Osteocyte (in vitro differentiated cells): Measurements from ENCODE around the gene DPYD. TPM values are rescaled to one million over a fixed set of nuclear protein-coding genes. Genes with fewer than 3 reads are reported as not detected.

Experiments
- DNase-seq: peaks from one replicate; pipeline ENCODE4 v3.0.0; 2021; ENCODE audit warnings: mixed read lengths; ENCODE audit not compliant: unreplicated experiment; ENCODE audit errors: extremely low spot score
- H3K27ac Mint-ChIP-seq: one replicate; pipeline ENCODE4 v1.8.0; 2021; ENCODE audit warnings: mild to moderate bottlenecking, mixed read lengths; ENCODE audit not compliant: unreplicated experiment
- H3K27me3 Mint-ChIP-seq: one replicate; pipeline ENCODE4 v1.8.0; 2021; ENCODE audit warnings: mixed read lengths; ENCODE audit not compliant: unreplicated experiment
- H3K36me3 Mint-ChIP-seq: one replicate; pipeline ENCODE4 v1.8.0; 2021; ENCODE audit warnings: mixed read lengths; ENCODE audit not compliant: unreplicated experiment
- H3K4me1 Mint-ChIP-seq: one replicate; pipeline ENCODE4 v1.8.0; 2021; ENCODE audit warnings: mixed read lengths; ENCODE audit not compliant: unreplicated experiment
- H3K4me3 Mint-ChIP-seq: one replicate; pipeline ENCODE4 v1.8.0; 2021; ENCODE audit warnings: mild to moderate bottlenecking, moderate library complexity, mixed read lengths; ENCODE audit not compliant: unreplicated experiment
- H3K9me3 Mint-ChIP-seq: one replicate; pipeline ENCODE4 v1.8.0; 2021; ENCODE audit warnings: mixed read lengths; ENCODE audit not compliant: unreplicated experiment
- total RNA-seq: library from RNA; stranded (reverse); gene quantifications from 2 replicates; pipeline ENCODE4 v1.2.1, GENCODE V29; 2021
- TF ChIP-seq, protein P1 (sequence below): fragments of 200-600 bp; sonication (generic); IDR thresholded peaks from 2 replicates; pipeline ENCODE4 v1.5.0; 2021; ENCODE audit warnings: antibody characterized with exemption, mild to moderate bottlenecking, moderate library complexity

Gene DPYD
- total RNA-seq, 1 donor from 2014 or later: 44.0 TPM

DNA sequence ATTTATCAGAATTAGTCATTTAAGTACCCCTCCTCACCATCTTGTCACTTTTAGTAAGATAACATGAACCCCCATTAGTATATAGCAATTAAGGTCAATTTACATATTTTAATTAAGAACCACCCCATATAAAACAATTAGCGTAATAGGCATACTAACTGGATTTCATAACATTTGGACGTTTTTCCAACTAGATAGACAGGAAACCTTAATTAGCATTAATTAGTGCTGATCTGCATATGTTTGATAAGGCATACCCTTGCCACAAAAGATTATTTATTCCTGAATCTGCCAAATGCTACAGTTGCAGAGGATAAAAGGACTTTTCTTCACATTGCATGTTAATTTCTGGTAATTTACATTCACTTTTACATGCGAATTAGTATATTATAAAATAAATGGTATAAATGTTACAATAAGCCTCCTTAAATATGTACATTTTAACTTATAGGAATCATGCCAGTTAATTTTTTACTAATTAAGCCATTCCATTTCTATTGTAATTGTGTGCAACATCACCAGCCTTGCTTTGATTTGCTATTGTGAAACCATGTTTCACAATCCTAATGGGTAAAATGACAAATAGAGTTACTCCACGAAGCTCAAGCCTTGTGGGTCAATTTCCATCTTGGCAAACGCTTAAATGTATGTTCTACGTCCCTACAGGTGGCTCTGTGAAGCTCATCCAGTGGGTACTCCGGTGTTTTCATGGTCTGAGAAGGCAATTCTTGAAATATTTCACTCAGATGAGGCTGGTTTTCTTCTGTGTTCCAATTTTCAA lies 469.6 kb downstream of the DPYD start:
- Mint-ChIP-seq H3K27ac (no peak overlapping the region), H3K27me3 (no peaks in the 10 kb centered on the region), H3K9me3 (peaks cover 5% of the 10 kb centered on the region), H3K4me1 (no peaks in the 10 kb centered on the region), H3K36me3 (peaks cover 18% of the 10 kb centered on the region), H3K4me3 (no peak overlapping the region)
- TF ChIP-seq, protein P1, sequence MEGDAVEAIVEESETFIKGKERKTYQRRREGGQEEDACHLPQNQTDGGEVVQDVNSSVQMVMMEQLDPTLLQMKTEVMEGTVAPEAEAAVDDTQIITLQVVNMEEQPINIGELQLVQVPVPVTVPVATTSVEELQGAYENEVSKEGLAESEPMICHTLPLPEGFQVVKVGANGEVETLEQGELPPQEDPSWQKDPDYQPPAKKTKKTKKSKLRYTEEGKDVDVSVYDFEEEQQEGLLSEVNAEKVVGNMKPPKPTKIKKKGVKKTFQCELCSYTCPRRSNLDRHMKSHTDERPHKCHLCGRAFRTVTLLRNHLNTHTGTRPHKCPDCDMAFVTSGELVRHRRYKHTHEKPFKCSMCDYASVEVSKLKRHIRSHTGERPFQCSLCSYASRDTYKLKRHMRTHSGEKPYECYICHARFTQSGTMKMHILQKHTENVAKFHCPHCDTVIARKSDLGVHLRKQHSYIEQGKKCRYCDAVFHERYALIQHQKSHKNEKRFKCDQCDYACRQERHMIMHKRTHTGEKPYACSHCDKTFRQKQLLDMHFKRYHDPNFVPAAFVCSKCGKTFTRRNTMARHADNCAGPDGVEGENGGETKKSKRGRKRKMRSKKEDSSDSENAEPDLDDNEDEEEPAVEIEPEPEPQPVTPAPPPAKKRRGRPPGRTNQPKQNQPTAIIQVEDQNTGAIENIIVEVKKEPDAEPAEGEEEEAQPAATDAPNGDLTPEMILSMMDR: no peak
- DNase-seq: no peak

DNA sequence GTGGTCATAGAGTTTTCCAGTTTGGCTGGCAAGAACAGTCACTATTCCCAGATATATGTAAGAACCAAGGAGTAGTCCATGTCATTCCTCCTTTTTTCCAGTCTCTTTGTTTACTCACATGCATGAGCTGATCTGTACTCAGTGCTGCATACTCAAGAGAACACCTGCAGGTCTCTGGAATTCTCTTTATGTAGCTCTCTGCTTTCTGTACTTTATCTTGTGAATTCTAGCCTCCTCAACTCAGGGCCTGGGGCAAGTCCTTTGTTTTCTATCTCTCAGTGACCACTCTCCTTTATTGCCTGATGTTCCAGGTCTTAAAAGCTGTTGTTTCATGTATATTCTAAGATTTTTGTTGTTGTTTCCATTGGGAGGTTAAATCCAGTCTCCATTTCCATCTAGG lies 478.9 kb downstream of the DPYD start:
- peaks cover 4% of the 10 kb centered on the region for H3K9me3 Mint-ChIP-seq
- H3K36me3 Mint-ChIP-seq: peaks cover 11% of the 10 kb centered on the region

DNA sequence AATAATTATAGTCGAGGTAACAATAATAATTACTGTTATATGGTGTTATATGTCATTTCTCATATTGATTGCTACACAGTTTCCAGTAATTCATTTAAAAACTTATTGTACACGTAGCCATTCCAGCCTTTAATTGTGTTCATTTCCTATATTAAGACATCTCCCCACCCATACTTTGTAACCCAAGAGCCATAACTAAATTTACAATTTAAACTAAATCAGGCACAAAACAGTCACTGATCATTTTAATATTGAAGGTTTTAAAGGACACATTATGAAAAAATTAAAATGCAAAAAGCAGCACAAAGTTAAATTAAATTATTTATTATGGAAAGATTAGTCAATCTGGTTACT lies 487.0 kb downstream of the DPYD start:
- TF ChIP-seq, protein P1: no peak
- H3K4me3 Mint-ChIP-seq: no peak overlapping the region
- H3K4me1 Mint-ChIP-seq: peaks cover 33% of the 10 kb centered on the region
- H3K27me3 Mint-ChIP-seq: no peaks in the 10 kb centered on the region
- DNase-seq: no peak
- peaks cover 11% of the 10 kb centered on the region for H3K9me3 Mint-ChIP-seq
- peak overlapping the region; percentile 80 for H3K27ac Mint-ChIP-seq
- H3K36me3 Mint-ChIP-seq: peaks cover 7% of the 10 kb centered on the region

More for the DNA sequence above, 478.9 kb downstream of the DPYD start:
- no peak for DNase-seq
- H3K4me1 Mint-ChIP-seq: no peaks in the 10 kb centered on the region
- no peak overlapping the region for H3K27ac Mint-ChIP-seq
- TF ChIP-seq, protein P1: no peak
- H3K4me3 Mint-ChIP-seq: no peak overlapping the region
- H3K27me3 Mint-ChIP-seq: no peaks in the 10 kb centered on the region

DNA sequence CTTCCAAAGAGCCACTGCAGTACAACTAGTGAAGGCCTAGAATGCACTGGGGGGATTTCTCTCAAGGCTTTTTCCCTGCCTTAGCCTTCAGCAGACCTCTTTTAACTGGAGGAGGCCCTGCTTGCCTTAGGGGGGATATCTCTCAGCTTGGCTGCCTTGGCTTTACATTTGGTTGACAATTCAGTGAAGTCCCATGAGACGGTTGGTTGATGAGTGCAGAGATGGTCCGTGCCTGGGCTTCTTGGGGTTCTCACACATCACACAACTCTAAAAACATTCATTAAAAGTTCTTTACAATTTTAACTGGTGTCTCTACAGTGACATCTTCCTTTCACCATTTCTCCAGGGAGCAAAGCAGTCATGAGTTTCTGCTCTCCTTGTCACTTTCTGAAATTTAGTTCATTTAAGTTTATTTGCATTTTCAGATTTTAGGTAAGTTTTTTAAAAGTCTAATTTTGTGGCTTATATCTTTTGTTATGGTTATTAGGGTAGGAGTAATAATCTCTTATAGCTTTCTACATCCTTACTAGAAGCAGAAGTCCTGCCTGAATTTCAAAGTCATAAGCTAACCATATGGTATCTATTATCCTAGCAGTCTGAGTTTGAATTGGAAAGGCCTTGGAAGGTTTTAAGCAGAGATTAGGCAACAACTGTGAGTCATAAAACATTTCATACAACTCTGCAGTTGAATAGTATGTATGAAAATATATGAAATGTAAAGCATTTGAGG lies 487.6 kb downstream of the DPYD start:
- DNase-seq: no peak
- no peaks in the 10 kb centered on the region for H3K27me3 Mint-ChIP-seq
- H3K4me3 Mint-ChIP-seq: no peak overlapping the region
- H3K4me1 Mint-ChIP-seq: peaks cover 33% of the 10 kb centered on the region
- H3K27ac Mint-ChIP-seq: peak overlapping the region; percentile 80
- TF ChIP-seq, protein P1: no peak
- H3K36me3 Mint-ChIP-seq: peaks cover 7% of the 10 kb centered on the region
- peaks cover 11% of the 10 kb centered on the region for H3K9me3 Mint-ChIP-seq

DNA sequence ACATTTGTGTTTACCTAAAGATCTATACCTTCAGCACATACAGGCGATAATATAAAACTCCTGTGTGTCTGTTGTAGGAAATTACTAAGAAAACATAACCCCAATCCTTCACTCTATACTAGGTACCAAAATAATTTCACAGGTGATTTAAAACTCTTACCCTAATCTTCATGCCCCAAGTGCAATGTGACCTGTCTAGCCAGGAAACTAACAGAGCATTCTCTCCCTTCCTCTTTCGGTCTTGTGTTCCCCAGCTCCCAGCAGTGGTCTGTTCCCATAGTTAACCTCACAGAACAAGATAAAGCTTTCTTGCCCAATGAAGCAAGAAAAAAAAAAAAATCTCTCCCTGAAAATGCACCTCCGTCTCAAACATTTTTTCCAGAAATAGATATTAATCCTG lies 493.5 kb downstream of the DPYD start:
- Mint-ChIP-seq H3K27ac (no peak overlapping the region), H3K9me3 (peaks cover 4% of the 10 kb centered on the region), H3K4me3 (no peak overlapping the region), H3K27me3 (no peaks in the 10 kb centered on the region), H3K36me3 (peaks cover 4% of the 10 kb centered on the region), H3K4me1 (peaks cover 5% of the 10 kb centered on the region)
- DNase-seq: no peak
- TF ChIP-seq, protein P1: no peak
